Urinary bladder (tissue), 4 donors: ENCODE results near the gene XPA. TPM values are rescaled to one million over a fixed set of nuclear protein-coding genes. Genes with fewer than 3 reads are reported as not detected.
A peak's percentile ranks its signal among the peaks of the same experiment; 100 is the strongest.
"Not testable (repeated sequence)": the region's sequence is repeated elsewhere in the genome, so short reads cannot be mapped to it uniquely, and the experiment has no call there.

Source experiments
- DNase-seq: peaks from one replicate; pipeline ENCODE4 v3.0.0-alpha.2; 2015; ENCODE audit errors: extremely low spot score
- H3K27ac ChIP-seq: one replicate; pipeline ENCODE4 v1.5.1; 2013; ENCODE audit warnings: low read depth, mild to moderate bottlenecking, moderate library complexity
- H3K36me3 ChIP-seq: one replicate; pipeline ENCODE4 v1.6.1; 2013; ENCODE audit warnings: mild to moderate bottlenecking, moderate library complexity; ENCODE audit not compliant: insufficient read depth
- H3K4me1 ChIP-seq: one replicate; pipeline ENCODE4 v1.6.1; 2013; ENCODE audit warnings: mild to moderate bottlenecking, moderate library complexity; ENCODE audit not compliant: insufficient read depth
- H3K4me3 ChIP-seq: one replicate; pipeline ENCODE4 v1.5.1; 2013; ENCODE audit warnings: low read depth, low read length
- WGBS: extraction: QIAGEN DNeasy Blood & Tissue Kit; methylation state at CpG from one replicate; pipeline ENCODE4 v1.1.7; 2013; 5-methylcytosine and 5-hydroxymethylcytosine counted together
- polyA plus RNA-seq: library from polyadenylated mRNA; stranded (reverse); fragments of 200-250 nt; gene quantifications from one replicate; pipeline ENCODE4 v1.2.3, GENCODE V29; 2013
- total RNA-seq: library from RNA; depleted of rRNA; stranded (reverse); fragments of >200 nt; gene quantifications from one replicate; pipeline ENCODE4 v1.2.3, GENCODE V29; 2014
- donor health status: healthy with polysubstance abuse.
- donor health status: healthy.

Gene XPA
- total RNA-seq (26.0 TPM), polyA plus RNA-seq (23.0 TPM)

DNA sequence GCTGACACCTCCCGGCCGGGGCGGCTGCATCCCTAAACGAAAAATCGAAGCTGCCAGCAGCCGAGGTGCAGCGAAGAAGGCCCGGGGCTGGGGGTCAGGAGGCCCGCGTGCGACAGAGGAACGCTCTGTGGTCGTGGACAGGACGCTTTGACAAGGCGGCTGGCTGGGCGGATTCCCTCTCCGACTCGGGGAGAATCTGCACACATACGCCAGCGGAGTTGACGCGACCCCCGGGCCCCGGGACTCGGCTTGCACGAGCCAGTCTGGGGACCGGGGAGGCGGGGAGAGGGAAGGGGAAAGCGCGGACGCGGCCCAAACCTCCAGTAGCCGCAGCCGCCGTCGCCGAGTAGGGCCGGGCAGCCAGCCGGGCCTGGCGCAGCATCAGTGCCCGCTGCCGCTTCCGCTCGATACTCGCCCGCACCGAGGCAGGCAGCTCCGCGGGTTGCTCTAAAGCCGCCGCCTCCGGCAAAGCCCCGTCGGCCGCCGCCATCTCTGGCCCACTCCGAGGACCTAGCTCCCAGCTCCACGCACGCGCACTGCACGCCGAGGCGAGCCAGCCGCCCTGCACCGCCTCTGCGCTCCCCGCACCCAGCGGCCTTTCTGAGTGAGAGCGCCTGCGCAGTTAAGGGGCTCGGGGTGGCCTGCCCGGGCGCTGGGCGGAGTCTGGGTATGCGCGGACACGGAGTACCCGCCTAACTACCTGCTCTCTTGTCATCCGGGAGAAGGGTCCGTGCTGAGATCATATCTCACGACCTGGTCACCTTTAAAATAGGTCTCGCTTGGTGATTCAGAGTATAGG lies at the start of gene XPA:
TSS of gene XPA (minus strand) at position 538 of the 799 bp plus-strand sequence. CDS start at position 490, 48 bp downstream.
- WGBS: under 1% methylated on average over 82 of the region's 82 CpGs
- peak within 1 kb of the TSS; percentile 91 for H3K27ac ChIP-seq
- H3K4me3 ChIP-seq: peak within 1 kb of the TSS; percentile 81
- no peaks in the 10 kb centered on the region for H3K4me1 ChIP-seq
- DNase-seq: peak; percentile 91
- no peaks in the 10 kb centered on the region for H3K36me3 ChIP-seq

DNA sequence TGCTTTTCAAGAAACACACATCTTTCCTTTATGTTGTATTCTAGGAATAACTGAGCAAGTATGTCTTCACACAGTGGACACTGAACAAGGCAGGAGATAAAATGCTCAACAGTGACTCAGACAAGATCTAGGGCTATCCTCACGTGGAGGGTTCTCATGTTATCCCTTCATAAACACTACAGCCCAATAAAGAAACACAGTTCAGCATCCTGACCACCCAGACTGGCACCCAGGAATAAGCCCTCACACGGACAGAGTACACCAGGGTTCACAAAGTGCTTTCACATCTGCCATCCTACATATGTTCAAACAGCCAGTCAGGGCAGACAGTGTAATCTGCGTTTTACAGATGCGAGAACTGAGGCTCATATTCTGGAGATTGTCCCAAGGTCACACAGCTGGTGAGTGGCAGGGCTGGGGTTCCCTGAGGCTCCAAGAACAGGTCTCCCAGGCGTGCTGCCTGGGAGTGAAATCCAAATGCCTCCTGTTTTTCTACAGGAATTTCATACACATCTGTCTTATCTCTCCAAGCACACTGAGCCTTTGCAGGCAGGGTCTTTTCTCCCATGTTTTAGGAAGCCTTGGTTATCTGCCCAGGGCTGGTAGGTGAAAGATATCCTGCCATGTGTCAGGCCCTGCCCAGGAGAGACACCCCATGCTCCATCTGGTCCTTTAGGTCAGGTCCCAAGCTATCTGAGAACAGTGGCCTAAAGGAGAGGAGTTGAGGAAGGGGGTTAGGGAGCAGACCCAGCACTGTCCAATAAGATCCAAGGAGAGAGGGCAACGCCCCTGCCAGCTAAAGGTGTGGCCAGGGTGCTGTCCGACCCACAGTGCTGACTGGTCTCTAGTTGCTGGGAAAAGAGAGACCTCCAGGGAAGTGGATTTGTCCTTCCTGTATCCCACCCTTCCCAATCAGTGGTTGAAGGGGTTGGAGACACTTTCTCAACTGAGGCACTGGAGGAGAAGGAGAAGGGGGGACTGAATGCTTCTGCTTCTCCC lies 47.9 kb upstream of the XPA start:
- H3K4me3 ChIP-seq: no peak overlapping the region
- no peak overlapping the region for H3K27ac ChIP-seq
- H3K4me1 ChIP-seq: no peaks in the 10 kb centered on the region
- DNase-seq: no peak
- no peaks in the 10 kb centered on the region for H3K36me3 ChIP-seq
- WGBS: 41% methylated on average over 7 of the region's 7 CpGs

DNA sequence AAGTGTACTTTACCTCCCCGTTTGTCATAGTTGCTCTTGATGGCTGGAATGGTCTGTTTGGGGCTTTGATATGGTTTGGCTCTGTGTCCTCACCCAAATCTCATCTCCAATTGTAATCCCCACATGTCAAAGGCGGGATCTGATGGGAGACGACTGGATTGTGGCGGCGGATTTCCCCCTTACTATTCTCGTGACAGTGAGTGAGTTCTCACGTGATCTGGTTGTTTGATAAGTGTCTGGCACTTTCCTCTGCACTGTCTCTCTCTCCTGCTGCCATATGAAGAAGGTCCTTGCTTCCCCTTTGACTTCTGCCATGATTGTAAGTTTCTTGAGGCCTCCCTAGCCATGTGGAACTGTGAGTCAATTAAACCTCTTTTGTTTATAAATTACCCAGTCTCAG lies 46.9 kb upstream of the XPA start:
- WGBS: 54% methylated on average over 7 of the region's 7 CpGs
- H3K4me1 ChIP-seq, H3K4me3 ChIP-seq, H3K27ac ChIP-seq, DNase-seq, H3K36me3 ChIP-seq: not testable (repeated sequence)

DNA sequence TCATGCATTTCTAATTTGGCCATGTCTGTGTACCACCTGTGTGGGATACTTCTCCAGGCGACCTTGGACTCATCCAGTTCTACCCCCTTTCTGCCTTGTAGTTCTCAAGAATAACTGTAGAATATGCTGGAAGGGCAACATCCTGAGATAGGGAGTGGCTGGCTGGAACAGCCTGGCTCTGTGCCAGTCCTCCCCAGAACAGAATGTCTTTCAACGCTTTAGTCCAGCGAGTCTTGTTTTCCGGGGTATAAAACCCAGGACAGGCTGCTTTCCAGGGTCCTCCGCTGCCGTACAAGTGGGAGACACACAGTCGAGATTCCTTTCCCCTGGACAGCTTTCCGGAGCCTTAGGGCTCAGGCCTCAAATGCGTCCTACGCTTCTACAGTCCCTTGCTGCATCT lies 45.4 kb upstream of the XPA start:
- Histone ChIP-seq H3K27ac (no peak overlapping the region), H3K4me3 (no peak overlapping the region), H3K4me1 (no peaks in the 10 kb centered on the region), H3K36me3 (no peaks in the 10 kb centered on the region)
- WGBS: 90% methylated on average over 10 of the region's 10 CpGs
- no peak for DNase-seq

DNA sequence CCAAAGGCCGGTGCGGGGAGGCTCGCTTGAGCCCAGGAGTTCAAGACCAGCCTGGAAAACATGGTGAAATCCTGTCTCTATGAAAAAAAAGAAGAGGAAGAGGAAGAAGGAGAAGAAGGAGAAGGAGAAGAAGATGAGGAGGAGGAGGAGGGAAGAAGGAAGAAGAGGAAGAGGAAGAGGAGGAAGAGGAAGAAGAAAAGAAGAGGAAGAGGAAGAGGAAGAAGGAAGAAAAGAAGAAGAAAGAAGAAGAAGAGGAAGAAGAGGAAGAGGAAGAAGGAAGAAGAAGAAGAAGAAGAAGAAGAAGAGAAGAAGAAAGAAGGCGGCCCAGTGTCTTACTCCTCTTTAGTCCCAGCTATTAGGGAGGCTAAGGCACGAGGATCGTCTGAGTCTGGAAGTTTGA lies 44.8 kb upstream of the XPA start:
- WGBS: 86% methylated on average over 6 of the region's 6 CpGs
- Histone ChIP-seq H3K36me3 (no peaks in the 10 kb centered on the region), H3K4me1 (no peaks in the 10 kb centered on the region), H3K27ac (no peak overlapping the region), H3K4me3 (no peak overlapping the region)
- no peak for DNase-seq

DNA sequence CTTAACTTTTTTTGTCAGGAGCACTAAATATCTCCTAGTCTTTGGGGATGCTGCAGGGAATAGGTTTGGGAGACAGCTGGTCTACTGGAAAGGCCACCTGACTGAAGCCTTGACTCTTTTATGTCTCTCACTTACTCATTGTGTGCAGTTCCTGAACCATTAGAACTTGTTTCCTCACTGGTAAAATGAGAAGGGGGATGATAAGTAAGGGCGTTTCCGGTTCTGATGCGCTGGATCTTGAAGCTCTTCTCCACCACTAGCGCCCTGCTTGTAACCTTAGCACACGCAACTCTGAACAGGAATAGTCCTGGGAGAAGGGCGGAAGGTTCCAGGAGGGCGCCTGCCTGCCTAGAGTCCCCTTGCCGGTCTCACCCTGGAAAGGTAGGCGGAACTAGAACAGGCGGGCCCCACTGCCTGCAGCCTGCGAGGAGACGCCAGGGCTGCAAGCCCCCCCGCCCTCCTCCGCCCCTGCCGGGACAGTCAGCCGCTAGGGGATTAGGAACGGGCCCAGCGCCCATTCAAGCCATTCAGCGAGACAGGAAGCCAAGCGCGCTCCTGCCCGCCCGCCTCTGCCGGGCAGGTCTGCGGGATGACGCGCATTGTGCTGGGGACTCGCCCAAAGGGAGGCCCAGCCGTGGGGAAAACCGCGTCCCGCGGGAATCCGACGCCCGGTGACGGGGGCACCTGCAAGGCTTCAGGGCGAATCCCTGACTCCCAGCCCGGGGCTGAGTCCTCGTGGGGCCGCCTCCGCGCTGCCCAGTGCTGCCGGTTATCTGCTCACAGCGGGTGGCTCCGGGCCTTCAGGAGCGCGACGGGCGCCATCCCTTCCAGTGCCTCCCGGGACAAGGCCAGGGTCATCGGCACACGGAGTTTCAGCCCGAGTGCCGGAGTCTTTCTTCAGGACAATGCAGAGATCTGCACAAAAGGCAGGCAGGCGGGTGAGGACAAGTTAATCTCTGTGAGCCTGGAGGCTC lies 44.0 kb upstream of the XPA start:
- Histone ChIP-seq H3K27ac (no peak overlapping the region), H3K36me3 (no peaks in the 10 kb centered on the region), H3K4me1 (no peaks in the 10 kb centered on the region), H3K4me3 (peak overlapping the region; percentile 35)
- WGBS: 4% methylated on average over 56 of the region's 56 CpGs
- DNase-seq: peak; percentile 11

DNA sequence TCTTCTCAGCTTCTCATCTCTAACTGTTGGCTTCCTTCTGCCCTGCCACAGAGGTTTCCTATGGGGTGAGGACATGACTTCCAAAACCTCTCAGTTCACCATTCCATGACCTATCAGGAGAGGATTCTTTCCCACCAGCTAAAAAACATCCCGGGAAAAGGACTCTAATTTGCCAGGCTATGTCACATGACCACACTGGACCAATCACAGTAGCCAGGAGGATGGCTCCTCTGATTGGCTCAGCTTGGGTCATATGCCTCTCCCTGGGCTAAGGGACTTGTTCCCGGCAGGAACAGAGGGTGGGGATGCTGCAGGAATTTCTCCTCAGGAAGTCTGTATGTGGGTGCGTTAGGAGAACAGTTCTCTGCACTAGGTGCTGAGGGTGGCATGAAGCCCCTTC lies 40.3 kb upstream of the XPA start:
- Histone ChIP-seq H3K27ac (no peak overlapping the region), H3K4me3 (no peak overlapping the region), H3K4me1 (no peaks in the 10 kb centered on the region), H3K36me3 (no peaks in the 10 kb centered on the region)
- no peak for DNase-seq
- WGBS: 47% methylated on average over 3 of the region's 3 CpGs

DNA sequence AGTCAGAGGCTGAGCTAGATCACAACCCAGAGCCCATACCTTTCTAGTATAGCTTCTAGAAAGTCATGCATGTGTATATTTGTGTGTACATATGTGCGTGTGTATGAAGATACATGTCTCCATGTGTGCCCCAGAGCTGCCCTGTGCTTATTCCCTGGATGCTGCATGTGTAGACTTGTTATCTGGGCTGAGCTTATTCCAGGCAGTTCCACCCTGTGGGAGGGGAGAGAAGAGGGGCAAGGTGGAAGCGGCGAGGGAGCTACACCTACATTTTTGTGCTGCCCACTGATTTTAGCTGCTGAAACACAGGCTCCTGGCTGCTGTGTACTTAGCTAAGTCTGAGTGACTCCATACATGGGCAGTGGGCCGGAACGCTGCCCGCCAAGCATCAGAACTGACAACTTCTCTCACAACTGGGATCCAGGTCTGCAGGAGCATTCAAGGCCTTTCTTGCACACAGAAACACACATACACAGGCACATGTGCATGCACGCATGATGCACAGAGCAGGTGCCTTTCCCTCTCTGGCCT lies 38.0 kb upstream of the XPA start:
- no peak overlapping the region for H3K4me3 ChIP-seq

DNA sequence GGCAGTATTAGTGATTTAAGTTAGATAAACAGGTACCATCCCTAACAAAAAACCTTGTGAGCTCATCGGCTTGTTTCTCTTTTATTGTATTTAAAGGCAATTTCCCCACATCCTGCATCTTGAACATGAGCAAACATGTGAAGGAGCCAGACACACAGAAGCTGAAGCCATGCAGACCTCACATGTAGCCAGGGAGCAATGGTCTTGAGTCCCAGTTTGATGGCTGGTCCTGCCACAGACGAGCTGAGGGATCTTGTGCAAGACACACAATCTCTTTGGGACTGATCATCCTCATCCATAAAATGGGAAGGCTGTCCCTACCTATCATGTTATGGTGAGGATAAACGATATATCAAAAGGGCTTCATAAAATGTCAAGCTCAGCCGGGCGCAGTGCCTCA lies 29.6 kb upstream of the XPA start:
- Histone ChIP-seq H3K4me3 (no peak overlapping the region), H3K36me3 (no peaks in the 10 kb centered on the region), H3K27ac (no peak overlapping the region), H3K4me1 (no peaks in the 10 kb centered on the region)
- WGBS: 84% methylated on average over 5 of the region's 5 CpGs
- DNase-seq: no peak

More for the DNA sequence above, 38.0 kb upstream of the XPA start:
- Histone ChIP-seq H3K36me3 (no peaks in the 10 kb centered on the region), H3K27ac (no peak overlapping the region), H3K4me1 (no peaks in the 10 kb centered on the region)
- 85% methylated on average over 7 of the region's 7 CpGs for WGBS
- no peak for DNase-seq

DNA sequence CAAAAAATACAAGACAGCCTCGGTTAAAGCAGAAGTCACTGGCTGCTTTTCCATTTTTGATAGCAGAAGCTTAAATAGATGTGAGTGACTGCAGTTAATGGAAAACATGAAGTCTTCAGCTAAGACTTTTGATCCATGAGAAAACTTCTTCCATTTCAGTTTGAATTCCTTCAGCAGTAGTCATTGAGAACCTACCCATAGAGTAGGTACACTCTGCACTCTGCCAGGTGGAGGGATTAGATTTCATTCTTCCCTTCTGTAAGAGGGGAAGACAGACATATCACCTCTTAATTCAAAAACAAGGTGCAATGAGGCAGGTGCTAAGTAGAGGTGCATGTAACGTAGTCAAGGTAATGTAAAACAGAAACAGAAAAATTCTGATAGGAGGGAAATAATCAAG lies 26.7 kb upstream of the XPA start:
- WGBS: 56% methylated on average over 2 of the region's 2 CpGs
- H3K4me1 ChIP-seq: peaks cover 2% of the 10 kb centered on the region
- no peak for DNase-seq
- H3K4me3 ChIP-seq: no peak overlapping the region
- no peak overlapping the region for H3K27ac ChIP-seq
- H3K36me3 ChIP-seq: no peaks in the 10 kb centered on the region

DNA sequence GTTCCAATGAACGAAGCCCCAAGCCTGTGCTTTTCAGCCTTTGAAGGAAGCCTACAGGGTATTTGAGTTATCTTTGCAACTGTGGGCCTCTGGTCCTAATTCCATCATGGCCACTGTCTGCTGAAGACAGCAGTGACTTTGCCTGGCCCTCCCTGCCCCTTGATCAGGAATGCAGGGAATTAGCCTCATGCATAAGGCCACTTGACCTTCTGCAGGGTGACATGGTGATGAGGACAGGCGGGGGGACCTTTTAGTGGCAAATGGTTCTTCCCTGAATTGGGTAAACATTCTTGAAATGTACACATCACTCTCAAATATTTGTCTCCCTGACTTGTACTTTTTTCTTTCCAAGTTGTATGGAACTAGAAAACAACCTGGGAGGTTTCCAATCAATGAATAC lies 25.2 kb upstream of the XPA start:
- no peak overlapping the region for H3K27ac ChIP-seq
- WGBS: 77% methylated on average over 2 of the region's 2 CpGs
- peaks cover 2% of the 10 kb centered on the region for H3K4me1 ChIP-seq
- no peaks in the 10 kb centered on the region for H3K36me3 ChIP-seq
- DNase-seq: no peak
- H3K4me3 ChIP-seq: no peak overlapping the region

DNA sequence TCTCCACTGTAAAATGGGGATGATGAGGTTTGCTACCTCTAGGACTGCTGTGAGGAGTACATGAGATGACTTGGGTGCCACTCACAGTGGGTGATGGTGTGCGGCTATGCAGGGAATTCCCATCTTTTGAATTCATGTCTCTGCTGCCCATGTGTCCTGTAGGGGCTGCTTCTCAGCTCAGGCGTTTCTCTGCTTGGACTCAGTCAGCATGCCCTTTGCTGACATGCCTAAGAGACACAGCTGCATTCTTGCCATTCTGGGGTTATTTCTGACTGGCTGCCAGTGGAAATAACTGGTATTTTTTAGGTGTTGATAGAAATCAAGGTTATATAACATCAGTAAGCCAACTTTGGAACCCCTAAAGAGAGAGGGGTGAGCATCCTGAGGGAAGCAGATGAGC lies 24.3 kb upstream of the XPA start:
- no peak overlapping the region for H3K27ac ChIP-seq
- H3K4me1 ChIP-seq: peaks cover 2% of the 10 kb centered on the region
- no peak for DNase-seq
- no peaks in the 10 kb centered on the region for H3K36me3 ChIP-seq
- WGBS: 72% methylated on average over 2 of the region's 2 CpGs
- no peak overlapping the region for H3K4me3 ChIP-seq

DNA sequence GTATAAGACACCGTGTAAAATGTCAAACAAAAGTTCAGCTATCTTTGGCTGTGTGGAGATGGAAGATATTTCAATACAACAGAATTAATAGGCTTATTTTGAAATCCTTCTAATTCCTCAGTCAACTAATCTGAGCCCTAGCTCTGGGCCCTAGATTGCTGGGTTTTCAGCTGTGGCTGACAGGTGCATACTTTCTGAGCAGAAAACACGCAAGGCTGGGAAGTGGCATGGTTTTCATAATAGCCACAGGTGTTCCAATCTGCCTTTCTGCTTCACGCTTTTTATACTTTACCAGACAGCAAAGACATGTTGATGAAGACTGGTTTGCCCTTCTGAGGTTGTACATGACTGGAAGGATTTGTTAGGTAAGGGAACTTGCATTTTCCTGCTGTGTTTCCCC lies 20.7 kb upstream of the XPA start:
- no peaks in the 10 kb centered on the region for H3K36me3 ChIP-seq
- H3K27ac ChIP-seq: no peak overlapping the region
- DNase-seq: no peak
- 64% methylated on average over 3 of the region's 3 CpGs for WGBS
- H3K4me3 ChIP-seq: no peak overlapping the region
- H3K4me1 ChIP-seq: peaks cover 2% of the 10 kb centered on the region
